ENCODE data around the gene CD300LB.

Gene CD300LB

DNA sequence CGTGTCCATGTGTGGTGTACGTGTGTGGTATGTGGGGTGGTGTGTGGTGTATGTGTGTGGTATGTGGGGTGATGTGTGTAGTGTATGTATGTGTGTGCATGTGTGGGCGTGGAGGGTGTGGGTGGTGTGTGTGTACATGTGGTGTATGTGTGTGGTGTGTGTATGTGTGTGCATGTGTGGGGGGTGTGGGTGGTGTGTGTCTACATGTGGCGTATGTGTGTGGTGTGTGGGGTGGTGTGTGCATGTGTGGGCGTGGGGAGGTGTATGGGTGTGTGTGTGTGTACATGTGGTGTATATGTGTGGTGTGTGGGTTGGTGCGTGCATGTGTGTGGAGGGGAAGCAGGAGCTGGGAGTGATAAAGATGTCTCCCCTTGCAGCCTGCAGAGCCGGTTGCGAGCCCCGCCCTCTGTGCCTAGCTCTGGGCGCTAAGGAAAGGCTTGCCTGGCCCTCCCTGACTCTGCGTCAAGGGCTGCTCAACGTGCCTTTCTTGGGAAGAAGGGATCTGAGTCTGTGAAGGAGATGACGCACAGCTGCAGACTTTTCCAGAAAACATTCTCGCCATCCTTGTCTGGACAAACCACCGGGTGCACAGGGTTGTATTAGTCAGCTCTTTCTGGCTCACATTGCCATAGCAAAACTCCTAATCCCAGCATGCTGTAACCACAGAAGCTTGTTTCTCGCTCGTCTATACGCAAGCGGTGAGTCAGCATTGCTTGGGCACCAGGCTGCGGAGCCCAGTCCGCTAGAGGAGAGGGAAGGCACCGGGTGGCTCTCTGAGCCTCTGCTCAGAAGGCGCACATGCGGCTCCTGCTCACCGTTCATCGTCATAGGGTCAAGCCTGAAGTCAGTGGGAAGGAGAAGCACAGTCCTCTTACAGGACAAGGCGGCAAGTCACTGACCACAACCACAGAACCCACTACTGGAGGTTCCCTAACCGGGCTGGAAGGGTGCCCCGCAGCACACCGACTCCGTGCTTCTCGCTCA is 38.0 kb upstream of the CD300LB start:
- H3K4me3 ChIP-seq (ENCODE audit: low read length), result no peak overlapping the region
- DNase-seq (ENCODE audit: low read depth), result peak; percentile 78
- TF ChIP-seq CTCF (IDR thresholded peaks at IDR 0.05; ENCODE audit: insufficient read depth, low read depth, low read length, missing control alignments), result no peak

DNA sequence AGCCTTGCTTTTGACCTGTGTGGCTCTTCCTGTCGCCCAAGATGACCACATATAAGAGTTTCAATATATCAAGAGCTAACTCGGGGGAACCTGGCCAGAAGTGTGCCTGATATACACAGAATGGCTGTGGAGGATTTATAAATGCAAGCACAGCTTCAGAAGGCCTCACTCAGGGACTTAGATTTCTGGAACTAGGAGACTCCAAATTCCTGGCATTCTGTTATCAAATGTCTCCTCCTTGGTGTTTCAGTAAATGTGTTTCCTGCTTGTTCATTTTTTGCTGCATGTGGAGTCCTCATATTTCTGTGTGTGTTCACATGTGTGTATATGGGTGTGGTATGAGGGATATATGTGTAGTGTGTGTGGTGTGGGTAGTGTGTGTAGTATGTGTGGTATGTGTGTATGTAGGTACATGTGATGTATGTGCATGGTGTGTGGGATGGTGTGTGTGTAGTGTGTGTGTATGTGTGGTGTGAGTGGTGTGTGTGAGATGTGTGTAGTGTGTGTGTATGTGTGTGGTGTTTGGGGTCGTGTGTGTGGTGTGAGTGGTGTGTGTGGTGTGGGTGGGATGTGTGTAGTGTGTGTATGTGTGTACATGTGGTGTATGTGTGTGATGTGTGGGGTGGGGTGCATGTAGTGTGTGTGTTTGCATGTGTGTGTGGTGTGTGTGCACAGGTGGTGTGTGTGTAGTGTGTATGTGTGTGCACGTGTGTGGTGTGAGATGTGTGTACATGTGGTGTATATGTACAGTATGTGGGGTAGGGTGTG is 37.0 kb upstream of the CD300LB start:
- no peak for TF ChIP-seq CTCF (IDR thresholded peaks at IDR 0.05; ENCODE audit: insufficient read depth, low read depth, low read length, missing control alignments)
- DNase-seq (ENCODE audit: low read depth), result no peak
- H3K4me3 ChIP-seq (ENCODE audit: low read length), result no peak overlapping the region

DNA sequence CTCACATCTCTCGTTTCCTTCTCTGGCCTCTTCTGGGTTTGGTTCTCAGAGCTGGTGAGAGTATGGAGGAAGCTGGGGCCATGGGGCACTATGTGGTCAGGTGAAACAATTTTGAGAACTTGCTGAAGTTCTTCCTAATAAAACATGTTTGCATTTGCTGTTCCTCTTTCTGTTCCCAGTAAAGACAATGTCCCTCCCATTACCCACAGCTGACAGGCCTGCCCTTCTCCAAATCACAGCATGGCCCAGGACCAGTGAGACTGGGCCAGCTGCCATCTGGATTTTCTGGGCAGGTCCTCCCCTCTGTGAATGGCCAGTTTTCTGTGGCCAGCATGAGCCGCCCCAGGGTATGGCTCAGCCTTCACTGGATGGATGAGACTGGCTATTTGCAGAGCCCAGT is 36.1 kb upstream of the CD300LB start, which contains the start of gene CD300H:
TSS of gene CD300H (minus strand) at position 113 of the 400 bp plus-strand sequence.
- no peak for TF ChIP-seq CTCF (IDR thresholded peaks at IDR 0.05; ENCODE audit: insufficient read depth, low read depth, low read length, missing control alignments)
- no peak within 1 kb of the TSS for H3K4me3 ChIP-seq (ENCODE audit: low read length)
- no peak for DNase-seq (ENCODE audit: low read depth)

GRCh38 chr17:74566132-74566753 is 35.0 kb upstream of the CD300LB start:
- H3K4me3 ChIP-seq (ENCODE audit: low read length), result no peak overlapping the region
- DNase-seq (ENCODE audit: low read depth), result no peak
- peak; percentile 41 for TF ChIP-seq CTCF (IDR thresholded peaks at IDR 0.05; ENCODE audit: insufficient read depth, low read depth, low read length, missing control alignments)

DNA sequence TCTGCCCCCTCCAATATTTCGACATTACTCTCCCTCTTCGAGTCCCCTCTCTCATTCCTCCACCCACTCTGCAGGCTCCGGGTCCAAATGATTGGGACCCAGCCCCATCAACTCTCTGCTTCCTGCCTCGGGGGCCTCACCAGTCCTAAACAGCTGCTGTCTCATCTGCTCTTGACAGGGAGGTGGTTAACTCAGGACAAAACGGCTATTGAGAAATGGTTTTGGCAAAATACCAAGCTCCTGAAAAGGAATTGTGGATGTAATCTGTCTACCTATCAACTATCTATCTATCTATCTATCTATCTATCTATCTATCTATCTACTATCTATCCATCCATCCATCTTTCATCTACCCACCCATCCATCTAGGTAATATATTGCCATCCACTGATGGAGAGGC is 33.9 kb upstream of the CD300LB start:
- DNase-seq (ENCODE audit: low read depth), result peak; percentile 13
- TF ChIP-seq CTCF (IDR thresholded peaks at IDR 0.05; ENCODE audit: insufficient read depth, low read depth, low read length, missing control alignments), result no peak
- H3K4me3 ChIP-seq (ENCODE audit: low read length), result no peak overlapping the region

GRCh38 chr17:74563358-74563757 is 32.1 kb upstream of the CD300LB start:
- no peak for DNase-seq (ENCODE audit: low read depth)
- no peak overlapping the region for H3K4me3 ChIP-seq (ENCODE audit: low read length)
- TF ChIP-seq CTCF (IDR thresholded peaks at IDR 0.05; ENCODE audit: insufficient read depth, low read depth, low read length, missing control alignments), result no peak
